Chondrocyte (in vitro differentiated cells): ENCODE data around the gene GNAL. TPM values are rescaled to one million over a fixed set of nuclear protein-coding genes. Genes with fewer than 3 reads are reported as not detected.

Source experiments
- DNase-seq: peaks from one replicate; pipeline ENCODE4 v3.0.0; 2021; ENCODE audit warnings: mixed read lengths, low spot score
- H3K27ac Mint-ChIP-seq: one replicate; pipeline ENCODE4 v1.8.0; 2021; ENCODE audit warnings: mild to moderate bottlenecking, moderate library complexity, mixed read lengths; ENCODE audit not compliant: unreplicated experiment
- H3K27me3 Mint-ChIP-seq: 2 replicates; pipeline ENCODE4 v1.8.0; 2021; ENCODE audit warnings: low read depth, mixed read lengths
- H3K36me3 Mint-ChIP-seq: 2 replicates; pipeline ENCODE4 v1.8.0; 2021; ENCODE audit warnings: low read depth, mixed read lengths
- H3K4me1 Mint-ChIP-seq: 2 replicates; pipeline ENCODE4 v1.8.0; 2021; ENCODE audit warnings: low read depth, mild to moderate bottlenecking, mixed read lengths
- H3K4me3 Mint-ChIP-seq: one replicate; pipeline ENCODE4 v1.8.0; 2021; ENCODE audit warnings: mild to moderate bottlenecking, moderate library complexity, mixed read lengths; ENCODE audit not compliant: unreplicated experiment
- H3K9me3 Mint-ChIP-seq: 2 replicates; pipeline ENCODE4 v1.8.0; 2021; ENCODE audit warnings: low read depth, mixed read lengths
- total RNA-seq: library from RNA; stranded (reverse); gene quantifications from 3 replicates; pipeline ENCODE4 v1.2.1, GENCODE V29; 2021
- TF ChIP-seq, protein P1 (sequence below): fragments of 200-600 bp; sonication (generic); IDR thresholded peaks from 2 replicates; pipeline ENCODE4 v1.5.0; 2021; ENCODE audit warnings: antibody characterized with exemption, mild to moderate bottlenecking, moderate library complexity

The GNAL gene
- total RNA-seq, 1 donor from 2014 or later = 5.9 TPM

DNA sequence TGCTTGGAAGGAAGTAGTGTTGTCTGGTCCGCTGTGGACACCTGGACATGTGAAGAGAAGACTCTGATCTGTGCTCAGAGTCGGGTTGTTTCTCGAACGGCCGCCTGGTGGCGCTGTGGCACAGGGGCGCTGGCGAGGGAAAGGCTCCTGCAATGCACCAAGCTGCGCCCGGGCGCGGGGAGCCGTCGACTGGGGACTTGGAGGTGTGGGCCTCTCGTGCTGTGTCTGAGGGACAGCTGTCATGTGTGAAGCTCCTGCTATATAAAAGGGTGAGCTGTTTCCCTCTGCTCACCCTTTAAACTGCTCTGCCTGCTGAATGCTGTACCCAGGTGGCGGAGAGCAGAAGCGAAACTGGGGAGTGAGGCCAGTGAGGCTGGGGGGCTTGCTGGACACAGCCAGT, 44.0 kb downstream of the GNAL start:
- H3K27me3 Mint-ChIP-seq = peaks cover 39% of the 10 kb centered on the region
- TF ChIP-seq, protein P1, sequence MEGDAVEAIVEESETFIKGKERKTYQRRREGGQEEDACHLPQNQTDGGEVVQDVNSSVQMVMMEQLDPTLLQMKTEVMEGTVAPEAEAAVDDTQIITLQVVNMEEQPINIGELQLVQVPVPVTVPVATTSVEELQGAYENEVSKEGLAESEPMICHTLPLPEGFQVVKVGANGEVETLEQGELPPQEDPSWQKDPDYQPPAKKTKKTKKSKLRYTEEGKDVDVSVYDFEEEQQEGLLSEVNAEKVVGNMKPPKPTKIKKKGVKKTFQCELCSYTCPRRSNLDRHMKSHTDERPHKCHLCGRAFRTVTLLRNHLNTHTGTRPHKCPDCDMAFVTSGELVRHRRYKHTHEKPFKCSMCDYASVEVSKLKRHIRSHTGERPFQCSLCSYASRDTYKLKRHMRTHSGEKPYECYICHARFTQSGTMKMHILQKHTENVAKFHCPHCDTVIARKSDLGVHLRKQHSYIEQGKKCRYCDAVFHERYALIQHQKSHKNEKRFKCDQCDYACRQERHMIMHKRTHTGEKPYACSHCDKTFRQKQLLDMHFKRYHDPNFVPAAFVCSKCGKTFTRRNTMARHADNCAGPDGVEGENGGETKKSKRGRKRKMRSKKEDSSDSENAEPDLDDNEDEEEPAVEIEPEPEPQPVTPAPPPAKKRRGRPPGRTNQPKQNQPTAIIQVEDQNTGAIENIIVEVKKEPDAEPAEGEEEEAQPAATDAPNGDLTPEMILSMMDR = peak; percentile 99
- no peak overlapping the region for H3K27ac Mint-ChIP-seq
- peaks cover 1% of the 10 kb centered on the region for H3K36me3 Mint-ChIP-seq
- H3K9me3 Mint-ChIP-seq = no peaks in the 10 kb centered on the region
- H3K4me1 Mint-ChIP-seq = peaks cover 7% of the 10 kb centered on the region
- H3K4me3 Mint-ChIP-seq = peak overlapping the region; percentile 53
- no peak for DNase-seq

DNA sequence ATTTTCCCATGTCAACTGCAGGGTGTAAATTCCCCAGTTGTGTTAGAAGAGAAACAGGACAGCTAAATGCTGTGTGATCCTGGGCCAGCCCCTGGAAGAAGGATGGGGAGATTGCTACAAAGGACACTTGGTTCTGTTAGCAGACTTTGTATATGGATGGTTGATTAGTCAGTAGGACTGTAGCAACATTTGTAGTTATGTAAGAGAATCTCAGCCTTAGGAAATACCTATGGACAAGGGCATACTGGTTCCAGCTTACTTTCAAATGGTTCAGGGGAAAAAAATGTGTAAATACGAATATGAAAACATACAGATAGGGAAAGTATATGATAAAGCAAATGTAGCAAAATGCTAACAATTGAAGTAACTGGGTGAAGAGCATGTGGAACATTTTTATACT, 47.6 kb downstream of the GNAL start:
- H3K27me3 Mint-ChIP-seq = peaks cover 26% of the 10 kb centered on the region
- H3K4me3 Mint-ChIP-seq = no peak overlapping the region
- no peak overlapping the region for H3K27ac Mint-ChIP-seq
- peaks cover 1% of the 10 kb centered on the region for H3K36me3 Mint-ChIP-seq
- no peak for DNase-seq
- TF ChIP-seq, protein P1 = no peak
- H3K4me1 Mint-ChIP-seq = peaks cover 7% of the 10 kb centered on the region
- H3K9me3 Mint-ChIP-seq = no peaks in the 10 kb centered on the region

DNA sequence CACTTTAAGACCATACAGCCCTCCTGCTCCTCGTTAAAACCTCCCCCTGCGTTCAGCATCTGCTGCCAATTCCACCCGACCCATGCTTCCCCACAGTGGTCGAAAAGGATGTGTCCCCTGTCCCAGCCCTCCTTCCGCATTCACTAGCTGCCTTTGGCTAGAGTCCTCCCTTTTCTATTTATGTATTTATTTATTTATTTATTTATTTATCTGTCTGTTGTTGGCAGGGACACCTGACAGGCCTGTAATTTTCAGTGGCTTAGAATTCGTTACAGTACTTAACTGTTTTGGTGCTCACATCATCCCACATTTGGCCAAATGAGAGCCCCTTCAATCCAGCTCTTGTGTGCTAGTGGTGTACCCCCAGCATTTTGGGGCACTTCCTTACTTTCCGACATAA, 50.8 kb downstream of the GNAL start:
- Mint-ChIP-seq H3K36me3 (no peaks in the 10 kb centered on the region), H3K4me1 (no peaks in the 10 kb centered on the region), H3K27me3 (peaks cover 21% of the 10 kb centered on the region), H3K4me3 (no peak overlapping the region), H3K27ac (no peak overlapping the region), H3K9me3 (no peaks in the 10 kb centered on the region)
- TF ChIP-seq, protein P1 = no peak
- no peak for DNase-seq

DNA sequence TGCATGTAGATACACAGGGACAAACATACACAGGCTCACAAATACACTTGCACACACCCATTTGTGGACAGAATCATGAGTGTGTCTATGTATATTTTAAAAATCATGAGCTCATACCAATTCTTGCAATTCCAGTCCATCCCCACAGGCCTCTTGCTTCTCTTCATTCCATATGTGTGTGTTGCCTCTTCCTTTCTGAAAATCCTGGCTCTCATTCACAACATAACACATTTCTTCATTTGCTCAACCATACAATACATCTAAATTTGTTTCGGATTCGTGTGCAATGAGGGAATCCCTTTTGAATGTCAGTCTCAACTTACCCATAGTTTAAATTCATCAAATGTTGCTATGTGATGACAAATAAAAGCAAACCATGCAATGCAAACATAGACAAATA, 51.4 kb downstream of the GNAL start:
- no peaks in the 10 kb centered on the region for H3K36me3 Mint-ChIP-seq
- H3K27ac Mint-ChIP-seq = no peak overlapping the region
- H3K4me3 Mint-ChIP-seq = no peak overlapping the region
- H3K27me3 Mint-ChIP-seq = peaks cover 21% of the 10 kb centered on the region
- TF ChIP-seq, protein P1 = no peak
- no peaks in the 10 kb centered on the region for H3K4me1 Mint-ChIP-seq
- DNase-seq = no peak
- no peaks in the 10 kb centered on the region for H3K9me3 Mint-ChIP-seq

DNA sequence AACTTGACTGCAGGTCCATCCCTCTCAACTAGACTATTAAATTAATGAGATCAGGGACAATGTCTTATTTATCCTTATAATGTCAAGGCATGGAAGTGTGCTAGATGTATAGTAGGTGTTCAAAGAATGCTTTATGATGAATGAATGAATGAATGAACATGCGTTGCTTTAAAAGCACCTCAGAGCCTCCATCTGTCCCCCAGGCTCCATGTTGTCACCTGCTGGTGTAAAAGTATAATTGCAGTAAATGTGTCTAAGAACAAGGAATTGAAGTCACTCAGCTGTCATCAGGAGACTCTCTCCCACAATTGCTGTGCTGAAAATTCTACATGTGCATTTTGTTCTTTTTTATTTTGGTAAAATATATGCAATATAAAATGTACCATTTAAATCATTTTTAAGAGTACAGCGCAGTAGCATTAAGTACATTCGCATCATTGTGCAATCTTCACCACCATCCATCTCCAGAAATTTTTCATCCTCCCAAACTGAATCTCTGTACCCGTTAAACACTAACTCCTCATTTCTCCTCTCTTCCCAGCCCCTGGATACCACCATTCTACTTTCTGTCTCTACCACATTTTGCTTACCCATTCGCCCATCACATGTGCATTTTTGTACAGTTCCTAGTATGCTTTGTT, 52.6 kb downstream of the GNAL start:
- TF ChIP-seq, protein P1 = peak; percentile 74
- Mint-ChIP-seq H3K4me1 (no peaks in the 10 kb centered on the region), H3K27ac (no peak overlapping the region), H3K9me3 (no peaks in the 10 kb centered on the region), H3K27me3 (peaks cover 17% of the 10 kb centered on the region), H3K4me3 (no peak overlapping the region), H3K36me3 (no peaks in the 10 kb centered on the region)
- DNase-seq = no peak
